Parathyroid adenoma (tissue), 2 donors: ENCODE results near the gene XCL2.
"Not testable (repeated sequence)": the region's sequence is repeated elsewhere in the genome, so short reads cannot be mapped to it uniquely, and the experiment has no call there.

Source experiments
- H2AFZ ChIP-seq: fragments of 300-600 bp; sonication (generic); one replicate; pipeline ENCODE4 v1.7.0; 2017; ENCODE audit warnings: antibody characterized with exemption, mild to moderate bottlenecking
- H3K27ac ChIP-seq: fragments of 300-600 bp; sonication (generic); one replicate; pipeline ENCODE4 v1.7.0; 2017
- H3K27me3 ChIP-seq: fragments of 300-600 bp; sonication (generic); one replicate; pipeline ENCODE4 v1.7.0; 2017; ENCODE audit warnings: low read length; ENCODE audit not compliant: control insufficient read depth, insufficient read depth
- H3K36me3 ChIP-seq: fragments of 300-600 bp; sonication (generic); one replicate; pipeline ENCODE4 v1.7.0; 2017; ENCODE audit warnings: low read length; ENCODE audit not compliant: control insufficient read depth, insufficient read depth
- H3K4me1 ChIP-seq: fragments of 300-600 bp; sonication (generic); one replicate; pipeline ENCODE4 v1.7.0; 2017; ENCODE audit warnings: control low read depth
- H3K4me2 ChIP-seq: fragments of 300-600 bp; sonication (generic); one replicate; pipeline ENCODE4 v1.7.0; 2017; ENCODE audit warnings: low read length
- H3K4me3 ChIP-seq: fragments of 300-600 bp; sonication (generic); one replicate; pipeline ENCODE4 v1.7.0; 2017; ENCODE audit warnings: low read depth, low read length
- H3K79me2 ChIP-seq: fragments of 300-600 bp; sonication (generic); one replicate; pipeline ENCODE4 v1.7.0; 2017; ENCODE audit warnings: control low read depth
- H3K9ac ChIP-seq: fragments of 300-600 bp; sonication (generic); one replicate; pipeline ENCODE4 v1.7.0; 2017; ENCODE audit warnings: mild to moderate bottlenecking
- H3K9me3 ChIP-seq: fragments of 300-600 bp; sonication (generic); one replicate; pipeline ENCODE4 v1.7.0; 2017; ENCODE audit warnings: low read length; ENCODE audit not compliant: control insufficient read depth
- CTCF ChIP-seq: fragments of 300-600 bp; sonication (generic); IDR thresholded peaks from one replicate; pipeline ENCODE4 v1.7.0; 2017; ENCODE audit warnings: antibody characterized with exemption, mild to moderate bottlenecking
- donor health status: primary hyperparathyroidism.

The XCL2 gene, protein sequence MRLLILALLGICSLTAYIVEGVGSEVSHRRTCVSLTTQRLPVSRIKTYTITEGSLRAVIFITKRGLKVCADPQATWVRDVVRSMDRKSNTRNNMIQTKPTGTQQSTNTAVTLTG

GRCh38 chr1:168543840-168544498, at the start of gene XCL2:
TSS of gene XCL2 (minus strand) at chr1:168543997. CDS start at chr1:168543964, 33 bp downstream.
- not testable (repeated sequence) for H3K36me3 ChIP-seq, H3K9me3 ChIP-seq, H3K79me2 ChIP-seq, H3K9ac ChIP-seq, H3K4me2 ChIP-seq, H2AFZ ChIP-seq, H3K27me3 ChIP-seq, H3K27ac ChIP-seq, H3K4me1 ChIP-seq, H3K4me3 ChIP-seq

DNA sequence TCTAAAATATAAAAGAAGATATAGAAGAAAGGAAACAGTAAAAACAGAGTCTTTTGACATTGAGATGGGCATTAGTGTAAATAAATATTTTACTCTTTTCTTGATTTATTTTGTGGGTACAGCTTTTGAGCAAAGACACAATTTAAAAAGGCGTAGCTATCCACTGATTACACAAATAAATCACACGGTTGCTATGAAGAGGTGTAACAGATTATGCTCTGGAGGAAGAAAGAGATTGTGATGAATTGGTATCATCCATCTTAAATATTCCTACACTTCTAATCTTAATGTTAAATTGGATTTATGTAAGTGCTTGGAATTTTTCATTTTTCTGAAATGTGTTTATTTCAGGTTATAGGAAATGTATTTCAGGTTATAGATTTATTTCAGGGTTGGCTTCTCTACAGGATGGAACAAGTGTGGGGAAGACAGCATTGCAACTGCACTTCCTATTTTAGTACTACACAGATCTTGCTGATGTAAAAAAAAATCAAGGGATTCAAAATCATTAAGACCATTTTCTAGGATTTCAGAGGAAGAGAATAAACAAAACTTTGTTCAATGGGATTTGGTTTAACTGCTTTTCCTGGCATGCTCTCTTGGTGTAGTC, 47.9 kb upstream of the XCL2 start:
- Histone ChIP-seq H3K27me3 (no peaks in the 10 kb centered on the region), H3K4me1 (no peaks in the 10 kb centered on the region), H3K9ac (no peak overlapping the region), H3K79me2 (no peaks in the 10 kb centered on the region), H3K27ac (no peak overlapping the region), H3K9me3 (no peaks in the 10 kb centered on the region), H3K4me2 (no peak overlapping the region), H2AFZ (no peak overlapping the region), H3K36me3 (no peaks in the 10 kb centered on the region), H3K4me3 (no peak overlapping the region)
- no peak for TF ChIP-seq CTCF

DNA sequence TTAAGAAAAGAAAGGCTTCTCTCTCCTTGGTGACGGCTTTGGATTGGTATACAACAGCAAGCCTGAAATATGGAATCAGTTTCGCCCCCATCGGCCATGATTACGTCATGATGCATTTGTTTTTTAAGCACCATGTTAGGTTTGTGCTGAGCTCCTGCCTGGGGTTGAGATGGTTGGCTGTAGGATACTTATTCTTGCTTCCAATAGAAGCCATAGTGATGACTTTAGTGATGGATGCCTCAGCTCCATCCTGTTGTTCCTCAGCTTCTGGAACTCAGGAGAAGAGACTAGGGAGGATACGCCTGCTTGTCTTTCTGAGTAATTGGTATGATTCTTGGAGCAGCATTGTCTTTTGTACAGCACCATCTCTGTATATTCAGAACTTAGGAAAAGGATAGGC, 47.3 kb upstream of the XCL2 start:
- no peak overlapping the region for H3K27ac ChIP-seq
- H3K27me3 ChIP-seq = no peaks in the 10 kb centered on the region
- no peak overlapping the region for H3K4me3 ChIP-seq
- TF ChIP-seq CTCF = no peak
- no peaks in the 10 kb centered on the region for H3K36me3 ChIP-seq
- H3K9me3 ChIP-seq = no peaks in the 10 kb centered on the region
- no peak overlapping the region for H2AFZ ChIP-seq
- H3K9ac ChIP-seq = no peak overlapping the region
- H3K4me1 ChIP-seq = no peaks in the 10 kb centered on the region
- H3K79me2 ChIP-seq = no peaks in the 10 kb centered on the region
- H3K4me2 ChIP-seq = no peak overlapping the region

DNA sequence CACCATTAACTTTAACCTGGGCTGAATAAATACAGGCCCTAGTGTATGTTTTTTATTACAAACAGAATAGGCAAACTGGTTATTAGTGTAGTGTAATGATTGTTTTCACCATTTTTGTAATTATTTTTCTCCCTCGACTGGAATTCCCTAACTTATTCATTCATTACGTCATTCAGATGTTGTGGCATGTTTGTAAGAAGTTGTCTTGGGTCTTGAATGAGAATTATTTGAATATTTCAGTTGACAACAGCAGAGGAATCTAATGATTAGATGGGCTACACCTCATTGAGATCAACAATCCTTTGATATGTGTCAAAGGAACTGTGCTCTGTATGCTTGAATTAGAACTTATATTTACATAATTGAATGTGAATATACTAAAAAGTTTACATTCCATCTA, 45.4 kb upstream of the XCL2 start:
- no peak overlapping the region for H3K4me3 ChIP-seq
- no peak overlapping the region for H2AFZ ChIP-seq
- H3K79me2 ChIP-seq = no peaks in the 10 kb centered on the region
- no peaks in the 10 kb centered on the region for H3K4me1 ChIP-seq
- no peak overlapping the region for H3K27ac ChIP-seq
- H3K36me3 ChIP-seq = no peaks in the 10 kb centered on the region
- no peaks in the 10 kb centered on the region for H3K9me3 ChIP-seq
- H3K27me3 ChIP-seq = no peaks in the 10 kb centered on the region
- TF ChIP-seq CTCF = no peak
- H3K4me2 ChIP-seq = no peak overlapping the region
- no peak overlapping the region for H3K9ac ChIP-seq

GRCh38 chr1:168585937-168586336, 42.1 kb upstream of the XCL2 start:
- Histone ChIP-seq H3K79me2 (no peaks in the 10 kb centered on the region), H3K4me1 (no peaks in the 10 kb centered on the region), H3K36me3 (no peaks in the 10 kb centered on the region), H3K4me2 (no peak overlapping the region), H3K27me3 (no peaks in the 10 kb centered on the region), H2AFZ (no peak overlapping the region), H3K4me3 (no peak overlapping the region), H3K27ac (no peak overlapping the region), H3K9me3 (no peaks in the 10 kb centered on the region), H3K9ac (no peak overlapping the region)
- TF ChIP-seq CTCF = no peak
